ENCODE data around the gene FOXC1. TPM values are rescaled to one million over a fixed set of nuclear protein-coding genes. Genes with fewer than 3 reads are reported as not detected.

FOXC1 gene
- polyA plus RNA-seq, 1 donor from 2014 or later: 0.09 TPM

DNA sequence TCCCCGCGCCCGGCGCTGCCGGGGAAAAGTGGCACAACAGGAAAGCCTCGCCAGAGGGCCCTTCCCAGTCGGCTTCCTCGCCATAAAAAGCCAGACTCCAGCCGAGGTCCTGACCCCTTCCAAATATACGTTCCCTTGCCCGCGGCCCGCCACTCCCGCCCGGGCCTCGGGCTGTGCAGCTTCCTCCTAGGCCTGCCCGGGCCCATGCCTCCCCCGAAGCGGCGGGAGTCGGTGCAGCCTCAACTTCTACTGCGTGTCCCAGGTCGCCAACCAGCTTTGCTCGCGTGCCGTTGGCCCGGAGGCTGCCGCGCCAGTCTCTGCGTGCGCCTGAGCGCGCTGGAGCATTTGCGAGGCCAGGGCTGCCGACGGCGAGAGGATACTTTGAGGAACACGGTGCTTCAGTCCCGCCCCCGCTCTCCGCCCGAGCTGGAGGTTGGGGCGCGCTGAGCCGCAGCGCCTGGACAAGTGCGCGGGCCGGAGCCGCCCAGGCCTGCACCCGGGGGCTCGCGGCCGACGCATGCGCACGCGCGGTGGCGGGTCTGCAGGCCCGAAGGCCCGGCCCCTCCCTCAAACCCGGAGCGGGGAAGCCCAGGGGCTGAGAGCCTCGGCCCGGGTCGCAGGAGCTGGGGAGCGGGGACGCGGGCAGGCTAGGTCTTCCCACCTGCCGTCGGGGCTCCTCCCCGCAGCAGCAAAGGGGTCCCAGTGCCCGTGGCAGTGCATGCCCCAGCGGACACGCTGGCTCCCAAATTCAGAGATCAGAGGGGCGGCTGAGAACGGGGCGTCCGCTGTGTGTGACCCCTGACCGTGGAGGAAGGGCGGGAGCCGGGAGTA, 10.2 kb downstream of the FOXC1 start:
- H3K9ac ChIP-seq (ENCODE audit: low read length): no peak overlapping the region
- H3K9me2 ChIP-seq (ENCODE audit: insufficient read depth, low read length): no peaks in the 10 kb centered on the region
- no peaks in the 10 kb centered on the region for H4K20me1 ChIP-seq (ENCODE audit: insufficient read depth)
- H3K4me2 ChIP-seq (ENCODE audit: low read length): no peak overlapping the region
- H3K27me3 ChIP-seq (ENCODE audit: insufficient read depth, low read depth, low read length): peaks cover 100% of the 10 kb centered on the region
- no peak overlapping the region for H2AFZ ChIP-seq (ENCODE audit: low read depth, low read length)
- no peaks in the 10 kb centered on the region for H3K36me3 ChIP-seq (ENCODE audit: insufficient read depth, low read length)
- H3K4me3 ChIP-seq (ENCODE audit: low read length): peak overlapping the region; percentile 38
- no peak overlapping the region for H3K27ac ChIP-seq (ENCODE audit: low read length)
- H3K79me2 ChIP-seq (replicated peaks; ENCODE audit: insufficient read depth, low read length): no peaks in the 10 kb centered on the region
- peaks cover 2% of the 10 kb centered on the region for H3K9me3 ChIP-seq (ENCODE audit: low read length)
- H3F3A ChIP-seq (ENCODE audit: insufficient read depth, low read length, poor library complexity, severe bottlenecking): no peaks in the 10 kb centered on the region
- no peak for TF ChIP-seq MXI1 (conservative IDR thresholded peaks at IDR 0.05; ENCODE audit: poor library complexity, severe bottlenecking)
- peak; percentile 89 for TF ChIP-seq EZH2 (IDR thresholded peaks at IDR 0.05; ENCODE audit: borderline replicate concordance, insufficient read depth, low read length, poor library complexity, severe bottlenecking)

DNA sequence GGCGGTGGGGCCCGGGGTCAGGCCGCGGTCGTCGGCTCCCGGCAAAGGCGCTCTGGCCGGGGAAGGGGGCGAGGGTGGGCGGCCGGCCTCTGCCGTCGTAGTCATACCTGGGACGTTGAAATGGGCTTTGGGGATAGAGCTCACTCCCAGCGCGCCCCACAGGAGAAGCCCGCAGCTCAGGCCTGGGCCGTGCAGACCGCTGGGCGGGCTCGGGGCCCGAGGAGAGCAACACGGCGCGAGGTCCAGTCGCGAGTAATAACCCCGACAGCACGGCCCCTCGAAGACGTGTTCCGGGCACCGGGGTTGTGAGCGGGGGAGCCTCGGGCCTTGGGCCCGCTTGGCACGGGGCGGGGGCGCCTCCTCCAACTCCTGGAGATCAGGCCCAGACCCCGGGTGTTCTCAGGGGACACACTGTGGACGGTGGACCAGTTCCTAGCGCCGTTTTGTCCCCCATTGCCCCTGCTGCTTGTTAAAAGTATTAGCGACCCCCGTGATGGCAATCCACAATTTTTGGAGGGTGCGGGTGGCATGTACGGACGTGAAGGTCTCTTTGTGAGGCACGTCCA, 10.9 kb downstream of the FOXC1 start:
- Histone ChIP-seq H3K4me2 (ENCODE audit: low read length) (no peak overlapping the region), H2AFZ (ENCODE audit: low read depth, low read length) (no peak overlapping the region), H3K27me3 (ENCODE audit: insufficient read depth, low read depth, low read length) (peaks cover 100% of the 10 kb centered on the region), H3K79me2 (replicated peaks; ENCODE audit: insufficient read depth, low read length) (no peaks in the 10 kb centered on the region), H4K20me1 (ENCODE audit: insufficient read depth) (no peaks in the 10 kb centered on the region), H3K9ac (ENCODE audit: low read length) (no peak overlapping the region), H3K9me3 (ENCODE audit: low read length) (peaks cover 5% of the 10 kb centered on the region), H3K4me3 (ENCODE audit: low read length) (no peak overlapping the region), H3F3A (ENCODE audit: insufficient read depth, low read length, poor library complexity, severe bottlenecking) (no peaks in the 10 kb centered on the region), H3K36me3 (ENCODE audit: insufficient read depth, low read length) (no peaks in the 10 kb centered on the region), H3K27ac (ENCODE audit: low read length) (no peak overlapping the region), H3K9me2 (ENCODE audit: insufficient read depth, low read length) (no peaks in the 10 kb centered on the region)
- TF ChIP-seq EZH2 (IDR thresholded peaks at IDR 0.05; ENCODE audit: borderline replicate concordance, insufficient read depth, low read length, poor library complexity, severe bottlenecking) (no peak), TAF1 (IDR thresholded peaks at IDR 0.05; ENCODE audit: low read depth) (no peak), POLR2AphosphoS5 (IDR thresholded peaks at IDR 0.05) (no peak), RAD21 (conservative IDR thresholded peaks at IDR 0.05) (no peak), SMC3 (conservative IDR thresholded peaks at IDR 0.05; ENCODE audit: poor library complexity) (no peak)

DNA sequence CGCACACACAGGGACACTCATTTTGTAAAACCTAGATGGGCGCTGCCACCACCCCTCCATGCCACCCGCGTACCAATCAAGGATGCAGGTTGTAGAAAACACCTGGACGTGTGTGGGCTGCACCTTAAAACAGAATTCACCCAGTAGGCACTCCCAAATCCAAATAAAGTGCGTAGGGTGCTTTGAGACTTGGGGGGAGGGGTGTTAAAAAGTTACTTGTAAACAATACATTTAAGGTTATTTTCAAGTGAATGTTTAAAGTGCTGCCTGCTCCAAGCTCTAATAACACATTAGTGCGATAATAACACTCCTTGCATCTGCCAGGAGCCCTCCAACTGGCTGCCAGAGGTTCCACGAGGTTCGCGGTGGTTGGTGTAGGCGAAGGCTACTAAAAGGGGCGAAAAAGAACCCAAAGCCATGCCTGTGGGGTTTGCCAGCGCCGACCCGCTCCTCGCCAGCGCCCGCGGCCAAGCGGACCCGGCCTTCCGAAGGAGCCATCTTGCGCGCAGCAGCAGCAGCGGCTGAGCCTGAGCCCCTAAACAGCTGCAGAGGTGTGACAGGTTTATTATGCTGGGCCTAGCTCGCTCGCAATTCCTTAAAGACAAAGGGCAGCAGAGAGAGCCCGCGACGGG, 11.5 kb downstream of the FOXC1 start:
- no peaks in the 10 kb centered on the region for H4K20me1 ChIP-seq (ENCODE audit: insufficient read depth)
- H3K36me3 ChIP-seq (ENCODE audit: insufficient read depth, low read length): no peaks in the 10 kb centered on the region
- peaks cover 5% of the 10 kb centered on the region for H3K9me3 ChIP-seq (ENCODE audit: low read length)
- no peak overlapping the region for H2AFZ ChIP-seq (ENCODE audit: low read depth, low read length)
- TF ChIP-seq EP300 (conservative IDR thresholded peaks at IDR 0.05; ENCODE audit: poor library complexity, severe bottlenecking) (no peak), SMC3 (conservative IDR thresholded peaks at IDR 0.05; ENCODE audit: poor library complexity) (no peak), EZH2 (IDR thresholded peaks at IDR 0.05; ENCODE audit: borderline replicate concordance, insufficient read depth, low read length, poor library complexity, severe bottlenecking) (no peak), TAF1 (IDR thresholded peaks at IDR 0.05; ENCODE audit: low read depth) (no peak), MXI1 (conservative IDR thresholded peaks at IDR 0.05; ENCODE audit: poor library complexity, severe bottlenecking) (no peak), POLR2AphosphoS5 (IDR thresholded peaks at IDR 0.05) (no peak), RAD21 (conservative IDR thresholded peaks at IDR 0.05) (no peak)
- TF ChIP-seq, protein P1, sequence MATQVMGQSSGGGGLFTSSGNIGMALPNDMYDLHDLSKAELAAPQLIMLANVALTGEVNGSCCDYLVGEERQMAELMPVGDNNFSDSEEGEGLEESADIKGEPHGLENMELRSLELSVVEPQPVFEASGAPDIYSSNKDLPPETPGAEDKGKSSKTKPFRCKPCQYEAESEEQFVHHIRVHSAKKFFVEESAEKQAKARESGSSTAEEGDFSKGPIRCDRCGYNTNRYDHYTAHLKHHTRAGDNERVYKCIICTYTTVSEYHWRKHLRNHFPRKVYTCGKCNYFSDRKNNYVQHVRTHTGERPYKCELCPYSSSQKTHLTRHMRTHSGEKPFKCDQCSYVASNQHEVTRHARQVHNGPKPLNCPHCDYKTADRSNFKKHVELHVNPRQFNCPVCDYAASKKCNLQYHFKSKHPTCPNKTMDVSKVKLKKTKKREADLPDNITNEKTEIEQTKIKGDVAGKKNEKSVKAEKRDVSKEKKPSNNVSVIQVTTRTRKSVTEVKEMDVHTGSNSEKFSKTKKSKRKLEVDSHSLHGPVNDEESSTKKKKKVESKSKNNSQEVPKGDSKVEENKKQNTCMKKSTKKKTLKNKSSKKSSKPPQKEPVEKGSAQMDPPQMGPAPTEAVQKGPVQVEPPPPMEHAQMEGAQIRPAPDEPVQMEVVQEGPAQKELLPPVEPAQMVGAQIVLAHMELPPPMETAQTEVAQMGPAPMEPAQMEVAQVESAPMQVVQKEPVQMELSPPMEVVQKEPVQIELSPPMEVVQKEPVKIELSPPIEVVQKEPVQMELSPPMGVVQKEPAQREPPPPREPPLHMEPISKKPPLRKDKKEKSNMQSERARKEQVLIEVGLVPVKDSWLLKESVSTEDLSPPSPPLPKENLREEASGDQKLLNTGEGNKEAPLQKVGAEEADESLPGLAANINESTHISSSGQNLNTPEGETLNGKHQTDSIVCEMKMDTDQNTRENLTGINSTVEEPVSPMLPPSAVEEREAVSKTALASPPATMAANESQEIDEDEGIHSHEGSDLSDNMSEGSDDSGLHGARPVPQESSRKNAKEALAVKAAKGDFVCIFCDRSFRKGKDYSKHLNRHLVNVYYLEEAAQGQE (IDR thresholded peaks at IDR 0.05; ENCODE audit: borderline replicate concordance): no peak
- TF ChIP-seq, protein P2, sequence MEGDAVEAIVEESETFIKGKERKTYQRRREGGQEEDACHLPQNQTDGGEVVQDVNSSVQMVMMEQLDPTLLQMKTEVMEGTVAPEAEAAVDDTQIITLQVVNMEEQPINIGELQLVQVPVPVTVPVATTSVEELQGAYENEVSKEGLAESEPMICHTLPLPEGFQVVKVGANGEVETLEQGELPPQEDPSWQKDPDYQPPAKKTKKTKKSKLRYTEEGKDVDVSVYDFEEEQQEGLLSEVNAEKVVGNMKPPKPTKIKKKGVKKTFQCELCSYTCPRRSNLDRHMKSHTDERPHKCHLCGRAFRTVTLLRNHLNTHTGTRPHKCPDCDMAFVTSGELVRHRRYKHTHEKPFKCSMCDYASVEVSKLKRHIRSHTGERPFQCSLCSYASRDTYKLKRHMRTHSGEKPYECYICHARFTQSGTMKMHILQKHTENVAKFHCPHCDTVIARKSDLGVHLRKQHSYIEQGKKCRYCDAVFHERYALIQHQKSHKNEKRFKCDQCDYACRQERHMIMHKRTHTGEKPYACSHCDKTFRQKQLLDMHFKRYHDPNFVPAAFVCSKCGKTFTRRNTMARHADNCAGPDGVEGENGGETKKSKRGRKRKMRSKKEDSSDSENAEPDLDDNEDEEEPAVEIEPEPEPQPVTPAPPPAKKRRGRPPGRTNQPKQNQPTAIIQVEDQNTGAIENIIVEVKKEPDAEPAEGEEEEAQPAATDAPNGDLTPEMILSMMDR (IDR thresholded peaks at IDR 0.05; ENCODE audit: poor library complexity, severe bottlenecking): no peak
- H3K9ac ChIP-seq (ENCODE audit: low read length): no peak overlapping the region
- no peak overlapping the region for H3K4me2 ChIP-seq (ENCODE audit: low read length)
- H3K79me2 ChIP-seq (replicated peaks; ENCODE audit: insufficient read depth, low read length): no peaks in the 10 kb centered on the region
- no peak overlapping the region for H3K27ac ChIP-seq (ENCODE audit: low read length)
- H3K9me2 ChIP-seq (ENCODE audit: insufficient read depth, low read length): no peaks in the 10 kb centered on the region
- H3K4me3 ChIP-seq (ENCODE audit: low read length): no peak overlapping the region
- no peaks in the 10 kb centered on the region for H3F3A ChIP-seq (ENCODE audit: insufficient read depth, low read length, poor library complexity, severe bottlenecking)
- peaks cover 100% of the 10 kb centered on the region for H3K27me3 ChIP-seq (ENCODE audit: insufficient read depth, low read depth, low read length)

Measured in neural cell (in vitro differentiated cells).